H9 (cell line): ENCODE measurements around the gene METTL16. TPM values are rescaled to one million over a fixed set of nuclear protein-coding genes. Genes with fewer than 3 reads are reported as not detected.
A peak's percentile ranks its signal among the peaks of the same experiment; 100 is the strongest.

Experiments used
- DNase-seq: peaks from one replicate; pipeline ENCODE4 v3.0.0-alpha.2; 2017
- H2AFZ ChIP-seq: one replicate; pipeline ENCODE4 v1.6.1; 2013; ENCODE audit warnings: mild to moderate bottlenecking, low read length, control low read depth, moderate library complexity
- H2AK5ac ChIP-seq: 2 replicates; pipeline ENCODE4 v1.6.1; 2013; ENCODE audit warnings: low read length, control low read depth, mixed read lengths; ENCODE audit not compliant: insufficient read length
- H2BK120ac ChIP-seq: one replicate; pipeline ENCODE4 v1.6.1; 2013; ENCODE audit warnings: low read depth, mild to moderate bottlenecking, low read length, control low read depth, inconsistent platforms; ENCODE audit not compliant: poor library complexity, severe bottlenecking
- H2BK12ac ChIP-seq: 2 replicates; pipeline ENCODE4 v1.6.1; 2013; ENCODE audit warnings: low read length, control low read depth, mixed read lengths, low read depth; ENCODE audit not compliant: insufficient read length
- H2BK15ac ChIP-seq: 2 replicates; pipeline ENCODE4 v1.6.1; 2013; ENCODE audit warnings: low read depth, low read length, control low read depth
- H2BK20ac ChIP-seq: one replicate; pipeline ENCODE4 v1.6.1; 2013; ENCODE audit warnings: low read depth, mild to moderate bottlenecking, low read length, control low read depth, inconsistent platforms; ENCODE audit not compliant: poor library complexity, severe bottlenecking
- H2BK5ac ChIP-seq: 2 replicates; pipeline ENCODE4 v1.6.1; 2013; ENCODE audit warnings: low read length, control low read depth, mixed read lengths; ENCODE audit not compliant: insufficient read length
- H3K14ac ChIP-seq: 2 replicates; pipeline ENCODE4 v1.6.1; 2013; ENCODE audit warnings: low read length, control low read depth; ENCODE audit not compliant: insufficient read depth
- H3K18ac ChIP-seq: 2 replicates; pipeline ENCODE4 v1.6.1; 2013; ENCODE audit warnings: low read depth, mild to moderate bottlenecking, mixed read lengths, low read length, control low read depth; ENCODE audit not compliant: insufficient read length
- H3K23ac ChIP-seq: 2 replicates; pipeline ENCODE4 v1.6.1; 2013; ENCODE audit warnings: low read length, control low read depth, mixed read lengths, low read depth; ENCODE audit not compliant: insufficient read length
- H3K23me2 ChIP-seq: 2 replicates; pipeline ENCODE4 v1.6.1; 2013; ENCODE audit warnings: low read depth, mild to moderate bottlenecking, mixed read lengths, low read length, control low read depth; ENCODE audit not compliant: insufficient read length, poor library complexity, severe bottlenecking
- H3K27ac ChIP-seq: 2 replicates; pipeline ENCODE4 v1.5.1; 2013; ENCODE audit warnings: low read length, control low read depth, mixed read lengths, low read depth; ENCODE audit not compliant: insufficient read length
- H3K27me3 ChIP-seq: 2 replicates; pipeline ENCODE4 v1.6.1; 2013; ENCODE audit warnings: low read length, control low read depth, inconsistent platforms; ENCODE audit not compliant: insufficient read depth
- H3K4ac ChIP-seq: 2 replicates; pipeline ENCODE4 v1.6.1; 2013; ENCODE audit warnings: low read depth, mild to moderate bottlenecking, control low read depth, inconsistent platforms, low read length, moderate library complexity
- H3K4me1 ChIP-seq: 2 replicates; pipeline ENCODE4 v1.6.1; 2013; ENCODE audit warnings: low read length, control low read depth, inconsistent platforms; ENCODE audit not compliant: insufficient read depth
- H3K4me2 ChIP-seq: 2 replicates; pipeline ENCODE4 v1.6.1; 2013; ENCODE audit warnings: low read length, control low read depth, mixed read lengths; ENCODE audit not compliant: insufficient read length, insufficient read depth
- H3K56ac ChIP-seq: 2 replicates; pipeline ENCODE4 v1.6.1; 2013; ENCODE audit warnings: low read depth, mild to moderate bottlenecking, mixed read lengths, low read length, control low read depth; ENCODE audit not compliant: insufficient read length
- H3K79me1 ChIP-seq: 2 replicates; pipeline ENCODE4 v1.6.1; 2013; ENCODE audit warnings: low read depth, mild to moderate bottlenecking, moderate library complexity, low read length, control low read depth, inconsistent platforms; ENCODE audit not compliant: insufficient read depth, poor library complexity, severe bottlenecking
- H3K79me2 ChIP-seq: 2 replicates; pipeline ENCODE4 v1.6.1; 2013; ENCODE audit warnings: low read length, control low read depth, inconsistent platforms; ENCODE audit not compliant: insufficient read depth
- H3K9ac ChIP-seq: 2 replicates; pipeline ENCODE4 v1.6.1; 2013; ENCODE audit warnings: low read length, control low read depth, mixed read lengths; ENCODE audit not compliant: insufficient read length; ENCODE audit errors: extremely low read depth
- H3K9me3 ChIP-seq: one replicate; pipeline ENCODE4 v1.6.1; 2013; ENCODE audit warnings: low read depth, low read length, inconsistent platforms; ENCODE audit not compliant: control insufficient read depth
- H3T11ph ChIP-seq: one replicate; pipeline ENCODE4 v1.6.1; 2013; ENCODE audit warnings: mild to moderate bottlenecking, low read length, control low read depth, inconsistent platforms
- H4K20me1 ChIP-seq: one replicate; pipeline ENCODE4 v1.6.1; 2013; ENCODE audit not compliant: control insufficient read depth, insufficient read length, insufficient read depth
- H4K5ac ChIP-seq: 2 replicates; pipeline ENCODE4 v1.6.1; 2013; ENCODE audit warnings: low read depth, mild to moderate bottlenecking, mixed read lengths, low read length, control low read depth; ENCODE audit not compliant: insufficient read length
- H4K8ac ChIP-seq: replicated peaks from 2 replicates; pipeline ENCODE4 v1.6.1; 2013; ENCODE audit warnings: low read length, control low read depth, mixed read lengths, low read depth; ENCODE audit not compliant: insufficient read length
- H4K91ac ChIP-seq: 2 replicates; pipeline ENCODE4 v1.6.1; 2013; ENCODE audit warnings: low read depth, mild to moderate bottlenecking, moderate library complexity, mixed read lengths, low read length, control low read depth; ENCODE audit not compliant: insufficient read length
- H3K27ac Mint-ChIP-seq, 3 experiments: 2 replicates in 2 of 3; 3 replicates in 1 of 3; pipeline ENCODE4 v1.8.0; 2020 to 2021; ENCODE audit warnings: mixed read lengths in 3 of 3, mild to moderate bottlenecking in 1 of 3, moderate library complexity in 1 of 3
- H3K27me3 Mint-ChIP-seq: 2 replicates; pipeline ENCODE4 v1.8.0; 2021; ENCODE audit warnings: low read depth, mild to moderate bottlenecking, moderate library complexity, mixed read lengths
- H3K36me3 Mint-ChIP-seq, 3 experiments: 2 replicates in 2 of 3; 3 replicates in 1 of 3; pipeline ENCODE4 v1.8.0; 2020 to 2021; ENCODE audit warnings: low read depth in 3 of 3, mixed read lengths in 3 of 3; ENCODE audit not compliant: insufficient read depth in 1 of 3
- H3K4me1 Mint-ChIP-seq, 2 experiments: 2 replicates each; pipeline ENCODE4 v1.8.0; 2020; ENCODE audit warnings: mixed read lengths in 2 of 2
- H3K4me3 Mint-ChIP-seq, 2 experiments: 2 replicates in 1 of 2; 3 replicates in 1 of 2; pipeline ENCODE4 v1.8.0; 2020 to 2021; ENCODE audit warnings: mild to moderate bottlenecking in 2 of 2, mixed read lengths in 2 of 2, moderate library complexity in 1 of 2
- H3K9me3 Mint-ChIP-seq, 2 experiments: 2 replicates in 1 of 2; 3 replicates in 1 of 2; pipeline ENCODE4 v1.8.0; 2020; ENCODE audit warnings: mild to moderate bottlenecking in 2 of 2, mixed read lengths in 2 of 2, moderate library complexity in 1 of 2
- WGBS: extraction: QIAGEN DNeasy Blood & Tissue Kit; methylation state at CpG from one replicate; pipeline ENCODE4 v1.1.7; 2013; ENCODE audit warnings: missing lambda C conversion rate, low lambda C conversion rate, mixed read lengths; ENCODE audit not compliant: insufficient read length; ENCODE audit errors: extremely low coverage; 5-methylcytosine and 5-hydroxymethylcytosine counted together
- total RNA-seq: library from RNA; stranded (reverse); gene quantifications from 2 replicates; pipeline ENCODE4 v1.2.1, GENCODE V29; 2021
- TF ChIP-seq, protein P1 (sequence below): fragments of 200-600 bp; sonication (generic); conservative IDR thresholded peaks from 3 replicates; pipeline ENCODE4 v1.8.0; 2021; ENCODE audit warnings: antibody characterized with exemption, mild to moderate bottlenecking

The METTL16 gene
- total RNA-seq, 1 experiment from 2014 or later, result 55.4 TPM

DNA sequence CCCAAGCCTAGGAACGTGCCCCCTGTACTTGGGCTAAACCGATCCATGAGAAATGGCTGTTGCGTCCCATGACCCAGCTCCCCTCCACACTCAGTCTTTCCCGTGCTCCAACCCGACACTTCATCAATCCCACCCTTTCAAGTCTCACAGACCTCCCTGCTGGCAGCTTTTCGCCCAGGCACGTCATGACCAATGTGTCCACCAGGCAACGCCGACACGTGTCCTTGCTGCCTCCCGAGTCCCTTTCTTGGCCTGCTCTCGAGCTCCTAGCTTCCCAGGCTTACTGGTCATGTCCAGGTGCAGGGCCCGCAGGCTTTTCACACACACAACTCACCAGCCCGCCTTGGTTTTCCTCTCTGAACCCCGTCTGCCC is 123.0 kb downstream of the METTL16 start:
- no peak overlapping the region; a peak in 1 of 5 replicates for H3K4me3 Mint-ChIP-seq

More for the DNA sequence above, 123.0 kb downstream of the METTL16 start:
- no peak overlapping the region for H2BK12ac ChIP-seq
- WGBS, result no CpG with 5 or more reads among the region's 15 CpGs
- TF ChIP-seq, protein P1, sequence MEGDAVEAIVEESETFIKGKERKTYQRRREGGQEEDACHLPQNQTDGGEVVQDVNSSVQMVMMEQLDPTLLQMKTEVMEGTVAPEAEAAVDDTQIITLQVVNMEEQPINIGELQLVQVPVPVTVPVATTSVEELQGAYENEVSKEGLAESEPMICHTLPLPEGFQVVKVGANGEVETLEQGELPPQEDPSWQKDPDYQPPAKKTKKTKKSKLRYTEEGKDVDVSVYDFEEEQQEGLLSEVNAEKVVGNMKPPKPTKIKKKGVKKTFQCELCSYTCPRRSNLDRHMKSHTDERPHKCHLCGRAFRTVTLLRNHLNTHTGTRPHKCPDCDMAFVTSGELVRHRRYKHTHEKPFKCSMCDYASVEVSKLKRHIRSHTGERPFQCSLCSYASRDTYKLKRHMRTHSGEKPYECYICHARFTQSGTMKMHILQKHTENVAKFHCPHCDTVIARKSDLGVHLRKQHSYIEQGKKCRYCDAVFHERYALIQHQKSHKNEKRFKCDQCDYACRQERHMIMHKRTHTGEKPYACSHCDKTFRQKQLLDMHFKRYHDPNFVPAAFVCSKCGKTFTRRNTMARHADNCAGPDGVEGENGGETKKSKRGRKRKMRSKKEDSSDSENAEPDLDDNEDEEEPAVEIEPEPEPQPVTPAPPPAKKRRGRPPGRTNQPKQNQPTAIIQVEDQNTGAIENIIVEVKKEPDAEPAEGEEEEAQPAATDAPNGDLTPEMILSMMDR, result peak; percentile 27; the same call in 1 of the 3 replicates
- H3K9me3 ChIP-seq, result no peaks in the 10 kb centered on the region
- no peak overlapping the region for H2AK5ac ChIP-seq
- H3K23me2 ChIP-seq, result peaks cover 4% of the 10 kb centered on the region
- no peak overlapping the region for H2BK120ac ChIP-seq
- H3K79me1 ChIP-seq, result no peaks in the 10 kb centered on the region
- no peaks in the 10 kb centered on the region for H3K27me3 ChIP-seq
- H2BK15ac ChIP-seq, result no peak overlapping the region
- no peak overlapping the region for H2BK20ac ChIP-seq
- H3K36me3 Mint-ChIP-seq, result peaks cover 5 to 37% (median 27%) of the 10 kb centered on the region in 3 experiments; a peak in 6 of 7 replicates
- H3K4ac ChIP-seq, result no peak overlapping the region
- no peak overlapping the region for H2BK5ac ChIP-seq
- H3K56ac ChIP-seq, result no peak overlapping the region
- H3K27ac Mint-ChIP-seq, result peak overlapping the region in 2 of 3 experiments; percentile 91 to 92; a peak in 4 of 7 replicates
- H4K91ac ChIP-seq, result no peak overlapping the region
- H3K9ac ChIP-seq, result no peak overlapping the region
- H3K4me1 Mint-ChIP-seq, result peaks cover 29 to 39% of the 10 kb centered on the region in 2 experiments
- no peaks in the 10 kb centered on the region for H3K9me3 Mint-ChIP-seq
- no peak overlapping the region; the same call in 1 of the 2 replicates for H3K14ac ChIP-seq
- no peaks in the 10 kb centered on the region for H4K20me1 ChIP-seq
- H3K4me1 ChIP-seq, result no peaks in the 10 kb centered on the region; the same call in 1 of the 2 replicates
- DNase-seq, result peak; percentile 76
- no peak overlapping the region for H2AFZ ChIP-seq
- H3K4me2 ChIP-seq, result no peak overlapping the region
- H3K27ac ChIP-seq, result no peak overlapping the region
- no peak overlapping the region for H4K8ac ChIP-seq
- H4K5ac ChIP-seq, result no peak overlapping the region
- no peaks in the 10 kb centered on the region for H3K27me3 Mint-ChIP-seq
- H3T11ph ChIP-seq, result no peak overlapping the region
- no peaks in the 10 kb centered on the region for H3K79me2 ChIP-seq
- no peak overlapping the region for H3K23ac ChIP-seq
- H3K18ac ChIP-seq, result no peak overlapping the region
